Cardiac septum (tissue), 1 donor: ENCODE measurements around the gene ARRB1. TPM values are rescaled to one million over a fixed set of nuclear protein-coding genes. Genes with fewer than 3 reads are reported as not detected.
A peak's percentile ranks its signal among the peaks of the same experiment; 100 is the strongest.

Experiments
- DNase-seq: peaks from one replicate; pipeline ENCODE4 v3.0.0-alpha.2; 2020; ENCODE audit warnings: low spot score
- intact Hi-C: fragments of 100-400 bp; cut with DNase I; formaldehyde crosslinking; loops from one replicate; pipeline ENCODE4 v1.14.0; 2022
- total RNA-seq: library from RNA; stranded (reverse); fragmentation: NEBNext Ultra II Directional; extraction: Animal tissue kit (Norgen Biotek cat#: 25700); gene quantifications from one replicate; pipeline ENCODE4 v1.2.1, GENCODE V29; 2021
- donor health status: DM: no; HTN: no; CAD: no.

Gene ARRB1
- total RNA-seq, 1 donor from 2014 or later: 21.4 TPM

DNA sequence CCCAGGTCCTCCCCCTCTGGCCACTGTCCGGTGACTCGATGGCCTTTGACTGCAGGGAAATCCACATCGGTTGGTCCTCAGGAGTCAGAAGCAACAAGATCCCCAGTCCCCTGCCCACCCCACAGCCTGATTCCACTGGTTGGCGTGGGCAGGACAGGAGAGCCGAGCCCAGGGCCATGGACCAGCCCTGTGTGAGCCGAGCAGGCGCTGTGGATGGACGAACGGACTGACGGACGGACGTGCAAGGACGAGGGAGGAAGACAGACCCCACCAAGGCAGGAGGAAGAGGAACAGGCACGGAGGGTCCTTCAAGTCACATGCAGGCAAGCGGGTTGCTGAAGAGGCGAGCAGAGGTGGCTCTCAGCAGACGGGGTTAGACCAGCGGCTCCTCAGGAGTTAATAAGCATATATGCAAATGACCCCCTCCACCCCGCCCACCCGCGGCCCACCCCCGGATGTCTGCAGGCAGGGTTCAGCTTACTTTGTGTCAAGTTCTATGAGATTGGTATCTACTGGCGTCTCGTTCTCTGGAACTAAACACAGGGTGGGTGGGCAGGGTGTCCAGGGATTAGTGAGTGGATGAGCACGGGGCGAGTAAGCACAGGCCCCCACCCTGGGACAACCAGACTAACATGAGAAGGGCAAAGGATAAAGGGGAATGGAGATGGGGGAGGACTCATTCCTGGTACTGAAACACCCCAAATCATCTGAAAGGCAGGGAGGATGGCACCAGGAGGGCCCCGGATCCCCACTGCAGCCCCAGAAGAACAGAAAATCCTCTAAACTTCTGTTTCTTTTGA is 84.1 kb downstream of the ARRB1 start:
- intact Hi-C loops: no loop called here
- DNase-seq: peak; percentile 70

DNA sequence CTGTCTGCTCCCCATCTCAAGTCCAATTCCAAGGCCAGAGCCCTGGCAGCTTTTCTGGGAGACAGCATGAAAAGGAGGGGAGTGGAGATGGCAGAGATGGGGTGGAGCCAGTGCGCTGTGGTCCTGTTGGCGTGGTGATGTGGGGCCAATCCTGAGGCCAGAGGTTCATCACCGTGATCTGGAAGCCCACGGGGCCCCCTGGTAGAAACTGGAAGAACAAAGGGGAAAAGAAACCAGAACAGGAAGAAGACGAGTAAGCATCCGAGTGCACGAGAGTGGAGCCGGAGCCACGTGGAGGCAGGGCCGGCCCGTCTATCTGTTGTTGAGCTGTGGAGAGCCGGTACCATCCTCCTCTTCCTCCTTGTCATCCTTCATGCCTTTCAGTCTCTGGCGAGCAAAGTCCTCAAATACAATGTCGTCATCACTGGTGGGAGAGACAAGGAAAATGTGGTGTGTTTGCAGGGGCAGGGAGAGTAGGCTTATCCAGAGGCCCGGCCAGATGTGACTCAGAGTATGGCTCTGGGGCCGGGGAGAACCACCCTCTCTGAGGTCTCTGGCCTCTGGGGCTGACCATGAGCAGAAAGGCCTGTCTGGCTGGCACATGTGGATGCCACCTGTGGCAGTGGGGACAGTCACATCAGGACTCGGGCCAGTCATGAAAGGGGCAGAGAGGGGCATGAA is 85.5 kb downstream of the ARRB1 start:
- DNase-seq: peak; percentile 71

DNA sequence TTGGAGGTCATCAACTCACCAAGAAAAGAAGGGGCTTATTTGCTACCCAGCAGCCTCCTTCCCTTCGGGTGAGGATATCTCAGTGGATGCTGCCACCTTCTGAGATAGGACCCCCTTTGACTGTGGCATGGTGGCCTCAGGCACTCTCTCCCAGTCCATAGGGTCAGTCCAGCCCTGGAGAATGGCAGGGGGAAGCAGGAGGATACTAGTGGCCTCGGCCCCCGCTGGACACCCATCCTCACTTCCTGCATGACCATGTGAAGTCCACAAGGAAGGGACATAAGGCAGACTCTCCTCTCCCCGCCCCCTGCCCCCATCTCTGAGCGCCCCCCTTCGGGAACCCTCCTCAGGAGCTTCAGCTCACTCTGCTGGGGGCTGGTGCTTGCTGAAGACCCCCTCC is 86.5 kb downstream of the ARRB1 start:
- DNase-seq: peak; percentile 51
- intact Hi-C loops: no loop called here

More for the DNA sequence above, 85.5 kb downstream of the ARRB1 start:
- intact Hi-C loops: no loop called here

DNA sequence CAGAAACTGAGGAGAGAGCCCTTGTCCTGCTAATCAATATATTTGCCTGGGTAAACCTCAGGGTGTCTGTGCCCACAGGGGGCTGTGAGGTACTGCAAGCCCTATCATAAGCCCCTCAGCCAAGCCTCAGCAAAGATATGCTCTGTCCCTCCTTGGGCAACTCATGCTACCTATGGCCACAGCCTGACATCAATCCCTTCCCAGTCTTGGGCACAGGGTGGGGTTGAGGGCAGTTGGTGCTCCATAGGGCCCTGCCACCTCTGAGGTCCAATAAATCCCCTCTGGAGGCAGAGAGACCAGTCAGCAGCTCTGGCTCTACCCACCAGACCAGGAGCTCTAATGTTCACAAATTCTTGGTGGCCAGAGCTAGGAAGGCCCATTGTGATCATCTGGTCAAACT is 87.1 kb downstream of the ARRB1 start:
- intact Hi-C loops: no loop called here
- no peak for DNase-seq

DNA sequence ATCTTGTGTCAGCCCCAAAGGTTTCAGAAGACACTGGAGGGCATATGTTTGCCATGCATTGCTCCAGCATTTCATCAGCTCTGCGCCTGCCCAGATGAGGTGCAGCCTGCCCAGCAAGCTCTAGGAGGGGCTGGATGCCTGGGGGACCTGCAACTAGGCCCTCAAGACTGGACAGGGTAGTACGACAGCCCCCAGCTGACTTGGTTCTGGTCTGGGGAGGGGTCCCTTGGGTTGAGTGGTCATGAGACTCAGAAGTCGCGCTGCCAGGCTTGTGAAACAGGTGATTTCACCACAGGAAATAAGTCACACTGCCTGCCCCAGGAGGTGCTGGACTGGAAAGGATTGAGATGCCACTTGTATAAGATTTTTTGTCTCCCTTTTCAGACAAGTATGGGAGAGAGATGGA is 87.5 kb downstream of the ARRB1 start:
- DNase-seq: peak; percentile 88
- intact Hi-C loops: no loop called here

DNA sequence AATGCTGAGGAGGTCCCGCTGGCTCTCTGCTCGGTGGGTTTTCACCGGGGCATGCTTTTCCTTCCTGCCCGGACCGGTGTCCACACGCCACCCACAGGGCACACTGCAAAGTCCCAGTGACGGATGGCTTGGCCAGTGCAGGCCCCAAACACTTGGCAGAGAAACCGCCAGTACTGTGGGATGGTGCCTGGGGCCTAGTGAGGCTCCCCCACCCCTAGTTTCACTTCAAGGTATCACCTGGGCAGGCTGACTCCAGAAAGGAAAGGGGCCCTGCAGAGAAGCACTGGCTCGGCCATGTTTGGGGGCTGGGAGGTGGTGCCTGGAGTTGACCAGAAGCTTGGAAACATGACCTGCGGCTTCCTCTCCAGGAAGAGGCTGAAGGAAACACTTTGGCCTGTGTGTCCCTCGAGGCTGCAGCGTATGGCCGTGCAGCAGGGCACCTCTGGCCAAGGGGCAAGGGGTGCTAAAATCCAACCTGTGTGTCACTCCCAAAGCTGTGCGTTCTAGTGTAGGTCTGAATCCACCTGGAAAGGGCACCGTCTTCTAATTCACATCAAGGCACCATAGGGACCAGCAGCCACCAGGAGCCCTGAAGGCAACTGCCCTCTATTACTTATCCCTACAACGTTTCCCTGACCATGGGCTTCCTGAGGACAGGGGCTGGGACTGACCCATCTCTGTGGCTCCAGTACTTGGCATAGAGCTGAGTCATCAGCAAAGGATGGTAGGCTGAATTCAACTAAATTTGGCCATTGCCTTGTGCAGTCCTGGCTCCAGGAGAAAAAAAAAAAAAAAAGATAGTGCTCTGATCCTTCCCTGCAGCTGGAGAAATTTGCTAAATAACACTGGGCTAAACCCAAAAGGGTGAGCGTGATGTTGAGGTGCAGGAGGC is 88.3 kb downstream of the ARRB1 start:
- peak; percentile 66 for DNase-seq

DNA sequence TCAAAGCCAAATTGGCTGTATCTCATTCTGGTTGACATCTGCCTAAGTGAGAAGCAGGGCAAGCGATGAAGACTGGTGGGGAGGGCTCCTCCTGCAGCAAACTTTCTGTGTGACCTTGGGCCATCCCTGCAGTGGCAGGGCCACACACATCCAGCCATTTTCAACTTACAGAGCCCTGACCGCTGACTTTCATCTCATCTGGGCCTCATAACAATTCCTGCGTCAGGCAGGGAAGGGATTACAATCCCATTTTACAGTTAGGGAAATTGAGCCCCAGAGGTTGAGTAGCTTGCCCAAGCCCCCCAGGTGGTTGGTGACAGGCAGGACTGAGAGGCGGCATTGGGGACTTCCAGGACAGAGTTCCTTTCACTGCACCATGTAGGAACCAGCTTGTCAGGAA is 89.0 kb downstream of the ARRB1 start:
- intact Hi-C loops: no loop called here
- DNase-seq: peak; percentile 65

More for the DNA sequence above, 88.3 kb downstream of the ARRB1 start:
- intact Hi-C loops: no loop called here

DNA sequence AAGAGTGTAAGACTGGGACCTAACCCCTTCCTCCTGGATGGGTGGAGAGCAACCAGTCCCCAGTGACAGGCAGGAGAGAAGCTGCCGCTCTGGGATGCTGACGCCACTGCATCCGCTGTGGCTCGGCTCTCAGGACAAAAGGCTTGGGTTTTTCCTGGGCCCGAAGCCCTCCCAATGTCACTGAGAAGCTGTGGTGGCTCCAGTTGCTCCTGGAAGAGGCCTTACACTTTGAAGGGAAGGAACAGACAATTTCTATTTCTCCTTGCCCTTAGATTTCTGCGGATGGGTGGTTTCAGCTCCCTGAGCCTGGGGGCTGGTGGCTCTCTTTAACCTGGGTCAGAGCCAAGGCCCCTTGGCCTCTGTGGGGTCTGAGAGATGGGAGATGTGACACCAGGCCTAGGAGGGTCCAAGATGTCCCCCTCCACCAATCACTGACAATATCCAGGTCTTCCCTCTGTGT is 89.5 kb downstream of the ARRB1 start:
- peak; percentile 63 for DNase-seq
- intact Hi-C loops: no loop called here

DNA sequence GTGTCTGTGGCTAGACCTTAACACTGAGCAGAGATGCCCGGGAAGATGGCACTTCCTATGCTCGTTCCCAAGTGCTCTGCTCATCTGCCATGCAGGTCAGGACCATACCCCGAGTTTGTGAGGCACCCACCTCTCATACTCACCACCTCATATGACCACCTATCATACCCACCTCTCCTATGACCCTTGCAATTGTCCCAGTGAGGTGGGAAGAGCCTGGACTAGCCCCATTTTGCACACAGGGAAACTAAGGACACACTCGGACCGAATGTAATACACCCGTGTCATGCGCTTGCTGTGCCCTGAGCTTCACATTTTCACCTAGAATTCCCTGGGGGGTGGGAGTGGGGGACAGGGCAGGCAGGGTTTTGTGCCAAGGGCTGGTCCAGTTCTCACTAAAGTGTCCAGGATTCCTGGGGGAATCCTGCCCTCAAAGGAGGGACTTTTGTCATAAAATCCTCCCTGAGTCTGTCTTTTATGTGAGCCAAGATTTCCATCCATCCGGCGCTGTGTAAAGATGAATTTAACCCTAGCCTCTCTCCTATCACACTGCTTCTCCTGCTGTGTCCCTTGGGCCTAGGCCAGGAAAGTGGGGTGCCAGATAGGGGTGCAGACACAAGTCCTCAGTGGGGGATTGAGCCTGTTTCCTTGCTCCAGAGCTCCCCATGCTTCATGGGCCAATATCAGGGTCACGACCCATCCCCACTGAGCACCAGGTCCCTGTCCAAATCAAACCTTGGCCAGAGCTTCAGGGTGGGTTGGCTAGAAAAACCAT is 90.9 kb downstream of the ARRB1 start:
- intact Hi-C loops: no loop called here
- peak; percentile 55 for DNase-seq

DNA sequence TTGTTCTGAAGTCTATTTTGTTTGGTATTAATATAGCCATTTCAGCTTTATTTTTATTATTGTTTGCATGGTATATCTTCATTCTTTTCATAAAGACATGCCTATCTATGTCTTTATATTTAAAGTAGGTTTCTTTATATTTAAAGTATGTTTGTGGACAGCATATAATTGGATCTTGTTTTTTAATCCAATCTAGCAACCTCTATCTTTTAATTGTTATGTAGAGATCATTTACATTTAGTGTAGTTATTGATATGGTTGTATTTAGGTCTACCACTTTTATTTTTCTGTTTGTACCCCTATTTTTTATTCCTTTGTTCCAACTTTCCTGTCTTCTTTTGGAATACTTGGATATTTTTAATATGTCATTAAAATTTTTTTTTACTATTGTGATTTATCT is 97.1 kb downstream of the ARRB1 start:
- intact Hi-C loops: no loop called here
- DNase-seq: no peak

DNA sequence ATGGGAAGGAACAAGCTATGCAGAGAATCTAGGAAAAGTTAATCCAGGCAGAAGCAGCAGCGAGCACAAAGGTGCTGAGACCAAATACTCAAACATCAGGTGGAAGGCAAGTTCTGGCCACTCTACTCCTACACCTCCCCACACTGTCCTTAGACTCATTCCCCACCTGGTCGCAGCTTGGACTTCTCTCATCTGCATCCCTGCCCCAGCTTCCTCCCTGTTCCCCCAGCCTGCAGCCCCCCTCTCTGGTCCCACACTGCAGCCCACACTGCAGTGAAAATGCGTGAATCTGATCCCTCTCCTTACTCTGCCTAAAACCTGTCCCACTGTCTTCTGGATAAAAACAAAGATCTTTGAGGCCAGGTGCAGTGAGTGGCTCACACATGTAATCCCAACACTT is 101.8 kb downstream of the ARRB1 start:
- intact Hi-C loops: loop anchor here (2.0 to 5.0 kb wide), 4 partner anchors 42 to 321 kb away; no protein-coding TSS in a partner anchor
- peak; percentile 27 for DNase-seq

DNA sequence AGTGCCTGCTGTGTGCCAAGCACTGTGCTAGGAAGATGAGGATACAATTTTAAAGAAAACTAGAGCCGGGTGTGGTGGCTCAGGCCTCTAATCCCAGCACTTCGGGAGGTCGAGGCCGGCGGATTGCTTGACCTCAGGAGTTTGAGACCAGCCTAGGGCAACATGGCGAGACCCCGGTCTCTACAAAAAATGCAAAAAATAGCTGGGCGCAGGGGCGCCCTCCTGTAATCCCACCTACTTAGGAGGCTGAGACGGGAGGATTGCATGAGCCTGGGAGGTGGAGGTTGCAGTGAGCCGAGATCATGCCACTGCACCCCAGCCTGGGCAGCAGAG is 102.6 kb downstream of the ARRB1 start:
- intact Hi-C loops: loop anchor here (2.0 to 5.0 kb wide), 4 partner anchors 42 to 320 kb away; no protein-coding TSS in a partner anchor
- no peak for DNase-seq

DNA sequence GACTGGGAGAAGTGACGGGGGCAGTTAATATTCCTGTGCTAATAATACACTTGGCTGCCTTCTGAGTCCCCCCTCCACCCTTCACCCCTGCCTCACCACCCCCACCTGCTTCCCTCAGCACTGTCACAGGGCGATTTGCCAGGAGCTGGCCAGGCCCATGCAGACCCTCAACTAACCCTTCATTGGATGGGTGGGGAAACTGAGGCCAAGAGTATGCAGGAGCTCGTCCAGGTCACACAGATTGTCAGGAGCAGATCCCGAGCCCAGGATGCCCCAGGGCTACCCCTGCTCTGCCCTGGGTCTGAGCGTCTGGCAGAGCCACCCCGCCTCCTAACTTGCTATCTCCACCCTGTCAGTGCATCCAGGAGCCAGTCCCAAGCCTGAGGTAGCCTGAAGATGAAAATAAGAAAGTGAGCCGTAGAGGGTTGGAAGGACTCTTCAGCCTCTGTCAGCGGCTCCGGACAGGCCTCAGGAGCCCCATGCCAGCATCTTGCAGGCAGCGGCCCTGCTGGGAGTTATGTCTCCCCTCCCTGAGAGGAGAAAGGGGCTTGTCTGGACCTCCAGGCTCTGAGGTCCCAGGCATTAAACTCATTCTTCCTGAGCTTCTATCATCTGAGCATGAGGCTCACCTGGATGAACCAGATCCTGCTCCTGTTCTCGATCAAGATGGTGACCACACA is 104.7 kb downstream of the ARRB1 start:
- intact Hi-C loops: loop anchor here (5.0 kb wide), 1 partner anchor 40 kb away; no protein-coding TSS in a partner anchor
- DNase-seq: peak; percentile 22

DNA sequence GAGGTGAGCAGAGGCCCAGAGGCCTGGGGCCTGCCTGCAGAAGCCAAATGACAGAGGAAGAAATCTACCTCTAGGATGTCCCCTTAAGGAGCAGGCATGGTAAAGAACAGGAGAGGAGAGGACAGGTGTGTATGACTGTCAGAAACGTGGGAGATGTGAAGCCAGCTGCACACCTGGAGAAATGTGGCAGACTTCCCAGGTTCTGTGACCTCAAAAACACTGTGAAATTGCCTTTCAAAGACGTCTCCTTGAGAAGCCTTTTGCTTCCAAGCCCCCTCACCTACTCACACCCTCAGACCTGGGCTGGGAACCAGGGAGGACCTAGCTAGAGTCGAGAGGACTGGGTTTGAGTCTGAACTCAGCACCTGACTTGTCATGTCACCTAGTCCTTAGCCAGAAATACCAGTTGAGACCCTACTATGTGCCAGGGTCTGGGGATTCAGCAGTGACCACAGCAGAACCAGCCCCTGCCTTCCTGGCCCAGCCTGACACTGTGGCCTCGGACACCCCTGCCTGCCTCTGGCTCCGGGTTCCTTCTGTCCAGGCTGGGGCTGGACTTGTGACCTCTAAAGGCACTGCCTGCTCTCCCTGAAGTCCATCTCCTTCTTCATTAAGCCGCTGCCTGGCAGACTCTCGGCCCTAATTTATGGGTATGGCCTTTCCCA is 105.3 kb downstream of the ARRB1 start:
- peak; percentile 51 for DNase-seq
- intact Hi-C loops: loop anchor here (5.0 kb wide), 1 partner anchor 39 kb away; no protein-coding TSS in a partner anchor

DNA sequence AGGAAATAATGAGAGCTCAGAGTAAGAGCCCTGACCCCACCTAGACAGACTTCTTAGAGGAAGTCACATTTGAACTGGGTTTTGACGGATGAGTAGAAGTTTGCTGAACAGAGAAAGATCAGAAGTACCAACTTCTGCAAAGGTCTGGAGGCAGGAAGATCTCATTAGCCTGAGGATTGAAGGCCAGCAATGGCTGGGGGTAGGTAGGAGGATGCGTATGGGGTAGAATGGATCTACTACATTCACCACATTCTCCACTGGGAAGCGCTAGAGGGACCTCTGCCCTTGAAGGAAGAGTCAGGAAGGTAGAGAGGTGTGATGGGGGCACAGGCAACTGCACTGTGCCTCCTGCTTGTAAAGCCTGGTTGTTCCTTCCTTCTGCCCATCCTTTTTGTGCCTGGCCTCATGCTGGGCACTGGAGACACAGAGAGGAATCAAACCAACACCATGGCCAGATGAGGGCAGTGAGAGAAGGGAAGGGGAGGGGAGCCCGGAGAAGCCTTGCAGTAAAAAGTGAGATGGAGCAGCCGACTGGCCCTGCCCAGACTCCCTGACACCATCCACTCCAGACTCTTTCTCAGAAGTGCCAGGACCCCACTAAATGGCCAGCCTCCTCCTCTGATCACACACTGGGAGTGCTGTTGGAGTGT is 106.0 kb downstream of the ARRB1 start:
- DNase-seq: peak; percentile 19
- intact Hi-C loops: loop anchor here (5.0 kb wide), 1 partner anchor 38 kb away; no protein-coding TSS in a partner anchor

DNA sequence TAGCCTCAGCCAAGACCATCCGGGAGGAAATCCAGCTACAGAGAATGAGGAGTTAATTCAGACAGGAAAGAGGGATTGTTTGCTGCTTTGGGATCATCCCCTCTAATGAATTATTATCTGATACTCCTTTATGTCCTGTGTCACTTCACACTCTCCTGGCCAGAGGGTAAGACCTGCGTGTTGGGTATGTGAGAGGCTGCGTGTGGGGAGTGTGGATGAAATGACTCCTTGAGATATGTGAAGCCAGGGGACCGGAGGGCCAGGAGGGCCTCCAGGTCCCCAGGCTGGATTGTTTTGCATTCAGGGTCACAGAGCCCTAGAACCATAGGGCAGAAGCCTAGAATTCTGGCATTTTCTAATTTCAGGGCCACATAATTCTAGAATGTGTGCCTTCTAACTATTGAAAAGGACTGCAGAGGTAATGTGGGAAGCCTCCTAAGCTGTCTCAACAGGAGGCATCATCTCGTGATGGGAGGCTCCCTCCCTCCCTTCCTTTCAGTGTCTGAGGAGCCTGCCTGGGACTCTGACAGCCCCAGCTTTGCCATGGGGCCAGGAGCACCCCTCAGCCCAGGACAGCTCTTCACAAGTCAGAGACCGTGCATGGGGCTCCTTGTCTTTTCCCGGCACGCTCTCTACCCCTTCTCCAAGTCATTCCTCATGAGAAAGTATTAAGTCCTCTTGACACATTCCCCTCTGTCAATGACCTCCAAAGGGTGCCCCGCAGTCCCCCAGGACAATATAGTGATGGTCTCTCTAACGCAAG is 107.2 kb downstream of the ARRB1 start:
- intact Hi-C loops: no loop called here
- DNase-seq: peak; percentile 57
